ENCODE results near the gene PCDH9.

DNA sequence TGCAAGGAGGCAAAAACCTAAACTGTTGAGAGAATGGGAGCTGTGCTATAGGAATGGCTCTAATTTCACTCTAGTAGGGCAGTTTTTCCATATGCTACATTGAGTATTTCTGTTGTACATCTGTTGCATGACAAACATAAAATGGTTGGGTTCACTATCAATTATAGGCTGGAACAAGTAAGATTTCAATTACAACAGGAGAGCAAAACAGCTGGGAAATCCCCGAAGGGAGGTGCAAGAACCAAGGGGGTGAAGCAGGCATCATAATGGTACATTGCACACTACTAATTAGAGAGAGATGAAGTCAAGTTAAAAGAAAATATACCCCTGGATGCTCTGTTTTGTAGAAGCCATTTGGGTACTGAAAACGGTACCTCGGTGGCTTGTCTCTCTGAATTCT, 389.5 kb downstream of the PCDH9 start:
- TF ChIP-seq EZH2 (IDR thresholded peaks at IDR 0.05) = no peak
- TF ChIP-seq POLR2AphosphoS5 (IDR thresholded peaks at IDR 0.05; ENCODE audit: borderline replicate concordance, low read depth, low read length) = no peak
